NOMO-1 treated with DMSO at 0.1 percent for 48 hours (cell line): ENCODE data around the gene KCNQ1.

Experiments used
- DNase-seq: peaks from one replicate; lab custom pipeline; 2025; ENCODE audit not compliant: unreplicated experiment; lab: John Stamatoyannopoulos, UW

The KCNQ1 gene

GRCh38 chr11:2811206-2812091, 366.6 kb downstream of the KCNQ1 start:
- DNase-seq = no peak

- DNase-seq = peak; percentile 66
Measured at GRCh38 chr11:2812371-2812991, 367.7 kb downstream of the KCNQ1 start.

- DNase-seq = peak; percentile 28
Measured at GRCh38 chr11:2813141-2813908, 368.5 kb downstream of the KCNQ1 start.

GRCh38 chr11:2813968-2814367, 369.2 kb downstream of the KCNQ1 start:
- DNase-seq = no peak

- no peak for DNase-seq
Measured at GRCh38 chr11:2814751-2815150, 369.9 kb downstream of the KCNQ1 start.

GRCh38 chr11:2815762-2816496, 371.1 kb downstream of the KCNQ1 start:
- no peak for DNase-seq

- DNase-seq = no peak
Measured at GRCh38 chr11:2816523-2816922, 371.7 kb downstream of the KCNQ1 start.

GRCh38 chr11:2816941-2817421, 372.2 kb downstream of the KCNQ1 start:
- DNase-seq = no peak

- no peak for DNase-seq
Measured at GRCh38 chr11:2817431-2817830, 372.6 kb downstream of the KCNQ1 start.

- DNase-seq = no peak
Measured at GRCh38 chr11:2818021-2818420, 373.2 kb downstream of the KCNQ1 start.

GRCh38 chr11:2818503-2818902, 373.7 kb downstream of the KCNQ1 start:
- DNase-seq = no peak

- DNase-seq = no peak
Measured at GRCh38 chr11:2819316-2819715, 374.5 kb downstream of the KCNQ1 start.

- no peak for DNase-seq
Measured at GRCh38 chr11:2820976-2821375, 376.2 kb downstream of the KCNQ1 start.

- no peak for DNase-seq
Measured at GRCh38 chr11:2821891-2822290, 377.1 kb downstream of the KCNQ1 start.

GRCh38 chr11:2824851-2825250, 380.0 kb downstream of the KCNQ1 start:
- no peak for DNase-seq

GRCh38 chr11:2825261-2825888, 380.6 kb downstream of the KCNQ1 start:
- peak; percentile 19 for DNase-seq

GRCh38 chr11:2825889-2826678, 381.3 kb downstream of the KCNQ1 start:
- peak; percentile 77 for DNase-seq

GRCh38 chr11:2826679-2827056, 381.9 kb downstream of the KCNQ1 start:
- peak; percentile 53 for DNase-seq

GRCh38 chr11:2827256-2827655, 382.4 kb downstream of the KCNQ1 start:
- DNase-seq = no peak

- no peak for DNase-seq
Measured at GRCh38 chr11:2827792-2828191, 383.0 kb downstream of the KCNQ1 start.
